Measurements from ENCODE around the gene PSMD3.
"Not testable (repeated sequence)": the region's sequence is repeated elsewhere in the genome, so short reads cannot be mapped to it uniquely, and the experiment has no call there.

PSMD3 gene

GRCh38 chr17:39996800-39997199, 16.2 kb downstream of the PSMD3 start:
- DNase-seq (ENCODE audit: low read depth, low spot score) = no peak

- DNase-seq (ENCODE audit: low read depth, low spot score) = no peak
Measured at GRCh38 chr17:39997543-39997942, 16.9 kb downstream of the PSMD3 start.

GRCh38 chr17:39999067-39999466, 18.5 kb downstream of the PSMD3 start:
- DNase-seq (ENCODE audit: low read depth, low spot score) = no peak

GRCh38 chr17:40000161-40000560, 19.6 kb downstream of the PSMD3 start:
- DNase-seq (ENCODE audit: low read depth, low spot score) = no peak

- DNase-seq (ENCODE audit: low read depth, low spot score) = not testable (repeated sequence)
Measured at GRCh38 chr17:40001335-40001734, 20.7 kb downstream of the PSMD3 start.

GRCh38 chr17:40004072-40004471, 23.5 kb downstream of the PSMD3 start:
- DNase-seq (ENCODE audit: low read depth, low spot score) = no peak

- DNase-seq (ENCODE audit: low read depth, low spot score) = no peak
Measured at GRCh38 chr17:40004712-40005111, 24.1 kb downstream of the PSMD3 start.

- no peak for DNase-seq (ENCODE audit: low read depth, low spot score)
Measured at GRCh38 chr17:40005520-40005919, 24.9 kb downstream of the PSMD3 start.

- not testable (repeated sequence) for DNase-seq (ENCODE audit: low read depth, low spot score)
Measured at GRCh38 chr17:40010946-40011500, 30.4 kb downstream of the PSMD3 start.

GRCh38 chr17:40012017-40012647, 31.5 kb downstream of the PSMD3 start:
- not testable (repeated sequence) for DNase-seq (ENCODE audit: low read depth, low spot score)

GRCh38 chr17:40014375-40014980, 33.9 kb downstream of the PSMD3 start:
- DNase-seq (ENCODE audit: low read depth, low spot score) = no peak

GRCh38 chr17:40015005-40015997, 34.7 kb downstream of the PSMD3 start, which contains the start of gene CSF3:
TSS of gene CSF3 (plus strand) at chr17:40015440. CDS start at chr17:40015475, 35 bp downstream.
- DNase-seq (ENCODE audit: low read depth, low spot score) = no peak

GRCh38 chr17:40015998-40016985, 35.7 kb downstream of the PSMD3 start:
- no peak for DNase-seq (ENCODE audit: low read depth, low spot score)

- no peak for DNase-seq (ENCODE audit: low read depth, low spot score)
Measured at GRCh38 chr17:40017422-40018080, 36.9 kb downstream of the PSMD3 start.

- DNase-seq (ENCODE audit: low read depth, low spot score) = no peak
Measured at GRCh38 chr17:40018211-40019121, 37.9 kb downstream of the PSMD3 start.

- no peak for DNase-seq (ENCODE audit: low read depth, low spot score)
Measured at GRCh38 chr17:40019140-40019991, 38.8 kb downstream of the PSMD3 start.

GRCh38 chr17:40020146-40020545, 39.5 kb downstream of the PSMD3 start:
- no peak for DNase-seq (ENCODE audit: low read depth, low spot score)

GRCh38 chr17:40021451-40021971, 40.9 kb downstream of the PSMD3 start:
- DNase-seq (ENCODE audit: low read depth, low spot score) = no peak

Measured in ELF-1 (cell line).